ENCODE data around the gene DNAH10.

DNA sequence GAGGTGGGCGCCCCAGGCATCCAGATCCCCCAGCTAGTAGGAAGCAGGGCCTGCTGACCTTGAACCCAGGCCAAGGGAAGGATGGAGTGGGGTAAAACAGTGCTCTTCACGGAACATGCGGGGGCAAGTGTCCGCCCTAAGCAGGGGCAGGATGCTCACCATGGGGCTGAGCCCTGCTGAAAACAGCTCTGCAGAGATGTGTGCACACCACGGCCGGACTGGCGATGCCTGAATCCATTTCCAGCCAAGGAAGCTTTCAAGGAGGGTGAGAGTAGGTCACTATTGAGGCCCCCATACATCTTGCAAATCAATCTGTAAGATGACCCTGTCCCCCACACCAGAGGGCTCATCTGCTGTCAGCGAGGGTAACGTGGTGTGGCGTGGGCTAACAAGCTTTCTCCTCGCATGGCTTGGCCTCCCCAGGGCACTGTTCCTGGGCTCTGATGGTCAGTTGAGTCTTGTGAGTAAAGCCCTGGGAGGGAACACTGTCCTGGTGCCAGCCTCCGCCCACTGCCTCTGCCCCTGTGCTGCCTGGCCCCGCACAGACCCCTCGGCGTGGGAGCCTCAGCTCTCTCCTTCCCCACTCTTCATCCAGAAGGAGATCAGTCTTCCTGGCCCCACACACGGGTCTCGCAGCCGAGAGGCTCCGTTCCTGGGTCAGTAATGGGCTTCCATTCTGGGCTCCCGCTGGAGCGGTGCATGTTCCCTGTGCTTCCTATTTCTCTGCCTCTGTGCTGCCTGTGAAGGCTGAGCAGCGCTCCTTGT, 141.4 kb downstream of the DNAH10 start:
- TF ChIP-seq E2F5 (CRISPR knock-in tag; IDR thresholded peaks at IDR 0.05) (no peak), CTCF (IDR thresholded peaks at IDR 0.05) (no peak), JUN (CRISPR knock-in tag; IDR thresholded peaks at IDR 0.05) (no peak), MYBL2 (CRISPR knock-in tag; IDR thresholded peaks at IDR 0.05) (no peak), NR1H2 (CRISPR knock-in tag; IDR thresholded peaks at IDR 0.05) (no peak)
